Nephron progenitor cell (in vitro differentiated cells): ENCODE data around the gene RIMS3.

Experiments used
- DNase-seq: peaks from one replicate; pipeline ENCODE4 v3.0.0; 2021
- H3K27ac Mint-ChIP-seq: 2 replicates; pipeline ENCODE4 v1.8.0; 2021; ENCODE audit warnings: mild to moderate bottlenecking, moderate library complexity, mixed read lengths
- H3K27me3 Mint-ChIP-seq: 2 replicates; pipeline ENCODE4 v1.8.0; 2021; ENCODE audit warnings: mild to moderate bottlenecking, low read depth, mixed read lengths; ENCODE audit not compliant: poor library complexity
- H3K36me3 Mint-ChIP-seq: 2 replicates; pipeline ENCODE4 v1.8.0; 2021; ENCODE audit warnings: low read depth, mixed read lengths
- H3K4me1 Mint-ChIP-seq: 2 replicates; pipeline ENCODE4 v1.8.0; 2021; ENCODE audit warnings: mixed read lengths
- H3K4me3 Mint-ChIP-seq: 2 replicates; pipeline ENCODE4 v1.8.0; 2021; ENCODE audit warnings: mild to moderate bottlenecking, moderate library complexity, mixed read lengths
- H3K9me3 Mint-ChIP-seq: 2 replicates; pipeline ENCODE4 v1.8.0; 2021; ENCODE audit warnings: mild to moderate bottlenecking, moderate library complexity, mixed read lengths
- TF ChIP-seq, protein P1 (sequence below): fragments of 200-600 bp; sonication (generic); IDR thresholded peaks from 2 replicates; pipeline ENCODE4 v1.5.0; 2021; ENCODE audit warnings: antibody characterized with exemption

RIMS3 gene

GRCh38 chr1:40653851-40654537 lies 11.5 kb downstream of the RIMS3 start:
- H3K27me3 Mint-ChIP-seq: peaks cover 4% of the 10 kb centered on the region
- peak; percentile 86 for DNase-seq
- H3K4me3 Mint-ChIP-seq: peak overlapping the region; percentile 73
- TF ChIP-seq, protein P1, sequence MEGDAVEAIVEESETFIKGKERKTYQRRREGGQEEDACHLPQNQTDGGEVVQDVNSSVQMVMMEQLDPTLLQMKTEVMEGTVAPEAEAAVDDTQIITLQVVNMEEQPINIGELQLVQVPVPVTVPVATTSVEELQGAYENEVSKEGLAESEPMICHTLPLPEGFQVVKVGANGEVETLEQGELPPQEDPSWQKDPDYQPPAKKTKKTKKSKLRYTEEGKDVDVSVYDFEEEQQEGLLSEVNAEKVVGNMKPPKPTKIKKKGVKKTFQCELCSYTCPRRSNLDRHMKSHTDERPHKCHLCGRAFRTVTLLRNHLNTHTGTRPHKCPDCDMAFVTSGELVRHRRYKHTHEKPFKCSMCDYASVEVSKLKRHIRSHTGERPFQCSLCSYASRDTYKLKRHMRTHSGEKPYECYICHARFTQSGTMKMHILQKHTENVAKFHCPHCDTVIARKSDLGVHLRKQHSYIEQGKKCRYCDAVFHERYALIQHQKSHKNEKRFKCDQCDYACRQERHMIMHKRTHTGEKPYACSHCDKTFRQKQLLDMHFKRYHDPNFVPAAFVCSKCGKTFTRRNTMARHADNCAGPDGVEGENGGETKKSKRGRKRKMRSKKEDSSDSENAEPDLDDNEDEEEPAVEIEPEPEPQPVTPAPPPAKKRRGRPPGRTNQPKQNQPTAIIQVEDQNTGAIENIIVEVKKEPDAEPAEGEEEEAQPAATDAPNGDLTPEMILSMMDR: no peak
- H3K9me3 Mint-ChIP-seq: no peaks in the 10 kb centered on the region
- H3K4me1 Mint-ChIP-seq: peaks cover 10% of the 10 kb centered on the region
- no peak overlapping the region for H3K27ac Mint-ChIP-seq
- H3K36me3 Mint-ChIP-seq: no peaks in the 10 kb centered on the region

DNA sequence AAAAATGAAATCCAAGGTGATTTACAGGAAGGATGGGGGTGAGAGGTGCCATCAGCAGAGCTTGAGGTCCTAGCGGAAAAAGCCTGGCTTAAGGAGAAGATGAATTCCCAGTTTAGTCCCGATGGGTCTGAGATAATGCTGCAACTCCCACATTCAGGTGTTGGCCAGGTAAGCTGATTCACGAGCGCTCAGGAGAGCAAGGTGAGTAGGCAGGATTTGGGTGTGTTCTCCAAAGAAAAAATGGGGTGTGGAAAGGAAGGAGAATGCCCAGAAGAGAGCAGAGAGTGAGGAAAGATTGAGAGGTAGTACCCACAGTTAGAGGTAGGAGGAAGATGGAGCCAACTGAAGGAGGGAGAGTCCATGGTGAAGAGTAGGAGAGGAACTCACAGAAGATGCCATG lies 12.5 kb downstream of the RIMS3 start:
- Mint-ChIP-seq H3K9me3 (no peaks in the 10 kb centered on the region), H3K4me1 (peaks cover 14% of the 10 kb centered on the region), H3K27ac (no peak overlapping the region), H3K27me3 (peaks cover 4% of the 10 kb centered on the region), H3K4me3 (no peak overlapping the region), H3K36me3 (no peaks in the 10 kb centered on the region)
- TF ChIP-seq, protein P1: no peak
- no peak for DNase-seq

DNA sequence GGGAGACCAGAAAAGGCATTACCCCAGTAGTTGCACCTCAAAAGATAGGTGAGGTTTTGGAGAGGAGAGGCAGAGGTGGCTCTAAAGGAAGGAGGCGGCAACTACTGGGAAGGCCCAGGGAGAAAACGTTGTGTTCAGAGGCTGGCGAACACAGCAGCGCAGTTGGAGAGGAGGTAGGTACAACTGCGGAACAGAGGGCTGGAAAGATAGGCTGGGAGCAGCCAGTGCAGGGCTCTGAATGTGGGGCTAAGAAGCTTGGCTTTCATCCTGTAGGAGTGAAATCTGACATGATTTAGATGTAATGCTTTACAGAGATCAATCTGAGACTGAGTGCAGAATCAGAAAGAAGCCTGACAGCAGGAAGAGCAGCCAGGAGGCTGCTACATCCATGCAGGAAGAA lies 13.0 kb downstream of the RIMS3 start:
- Mint-ChIP-seq H3K27me3 (peaks cover 4% of the 10 kb centered on the region), H3K4me3 (no peak overlapping the region), H3K9me3 (no peaks in the 10 kb centered on the region), H3K36me3 (no peaks in the 10 kb centered on the region), H3K27ac (no peak overlapping the region), H3K4me1 (peaks cover 14% of the 10 kb centered on the region)
- TF ChIP-seq, protein P1: no peak
- no peak for DNase-seq

DNA sequence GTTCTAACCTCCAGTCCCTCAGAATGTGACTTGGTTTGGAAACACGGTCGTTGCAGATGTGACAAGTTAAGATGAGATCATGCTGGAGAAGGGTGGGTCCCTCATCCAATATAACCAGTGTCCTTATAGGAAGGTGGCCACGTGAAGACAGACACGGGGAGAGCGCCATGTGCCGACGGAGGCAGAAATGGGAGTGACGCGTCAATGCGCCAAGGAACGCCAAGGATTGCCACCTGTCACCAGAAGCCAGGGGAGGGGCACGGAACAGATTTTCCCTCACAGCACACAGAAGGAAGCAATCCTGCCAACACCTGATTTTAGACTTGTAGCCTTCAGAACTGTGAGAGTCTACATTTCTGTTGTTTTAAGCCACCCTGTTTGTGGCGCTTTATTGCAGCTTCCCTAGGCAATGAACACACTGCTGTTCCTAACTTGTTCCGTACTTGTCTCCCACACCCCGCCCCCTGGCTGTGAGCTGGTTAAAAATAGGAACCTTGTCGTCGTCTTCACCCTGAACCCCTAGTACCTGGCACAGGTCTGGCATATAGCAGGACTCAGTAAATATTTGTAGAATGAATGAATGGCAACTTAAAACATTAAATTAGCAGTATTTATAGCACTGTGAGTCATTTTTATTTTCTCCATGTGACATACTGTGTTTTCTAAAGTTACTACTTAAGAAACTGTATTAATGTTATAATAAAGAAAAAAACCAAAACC lies 14.2 kb downstream of the RIMS3 start:
- DNase-seq: no peak
- H3K9me3 Mint-ChIP-seq: no peaks in the 10 kb centered on the region
- TF ChIP-seq, protein P1: no peak

DNA sequence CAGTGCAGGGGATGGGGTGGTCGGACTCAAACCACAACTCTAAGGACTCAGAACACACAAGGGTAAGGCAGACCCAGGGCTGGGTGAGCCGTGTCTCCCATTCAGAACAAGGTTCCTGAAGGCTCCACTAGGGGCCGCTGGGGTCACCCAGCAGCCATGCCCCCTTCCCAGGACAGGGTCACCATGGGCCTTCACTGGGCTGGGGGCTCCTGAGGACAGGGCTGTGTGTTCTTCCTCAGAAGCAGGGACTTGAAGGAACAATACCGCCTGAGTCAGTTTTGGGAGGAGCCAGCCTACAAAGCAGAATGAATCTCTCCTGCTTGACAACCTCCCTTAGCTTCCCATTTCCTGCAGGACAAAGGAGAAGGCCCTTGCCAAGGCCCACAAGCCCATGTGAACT lies 15.4 kb downstream of the RIMS3 start:
- no peaks in the 10 kb centered on the region for H3K36me3 Mint-ChIP-seq
- DNase-seq: peak; percentile 43
- peaks cover 28% of the 10 kb centered on the region for H3K4me1 Mint-ChIP-seq
- TF ChIP-seq, protein P1: peak; percentile 47
- no peaks in the 10 kb centered on the region for H3K9me3 Mint-ChIP-seq
- H3K4me3 Mint-ChIP-seq: no peak overlapping the region
- H3K27ac Mint-ChIP-seq: no peak overlapping the region
- no peaks in the 10 kb centered on the region for H3K27me3 Mint-ChIP-seq

More for the DNA sequence above, 14.2 kb downstream of the RIMS3 start:
- no peak overlapping the region for H3K27ac Mint-ChIP-seq
- H3K36me3 Mint-ChIP-seq: no peaks in the 10 kb centered on the region
- no peak overlapping the region for H3K4me3 Mint-ChIP-seq
- peaks cover 19% of the 10 kb centered on the region for H3K4me1 Mint-ChIP-seq
- no peaks in the 10 kb centered on the region for H3K27me3 Mint-ChIP-seq

- Mint-ChIP-seq H3K36me3 (no peaks in the 10 kb centered on the region), H3K27me3 (no peaks in the 10 kb centered on the region), H3K4me1 (peaks cover 26% of the 10 kb centered on the region), H3K27ac (no peak overlapping the region), H3K9me3 (no peaks in the 10 kb centered on the region), H3K4me3 (no peak overlapping the region)
- TF ChIP-seq, protein P1: no peak
- DNase-seq: no peak
These were observed 15.9 kb downstream of the RIMS3 start for GRCh38 chr1:40649592-40649930.
